Ovary (tissue), 9 donors: ENCODE data around the gene ZFP92. TPM values are rescaled to one million over a fixed set of nuclear protein-coding genes. Genes with fewer than 3 reads are reported as not detected.

ENCODE experiments used
- DNase-seq, 5 donors: peaks; one replicate each; pipeline ENCODE4 v3.0.0-alpha.2; 2019 to 2020
- H3K27ac ChIP-seq, 2 donors: fragments of 200-600 bp; one replicate each; pipeline versions ENCODE4 v1.5.1 to v1.8.0; 2019 to 2022
- H3K27me3 ChIP-seq: fragments of 200-600 bp; one replicate; pipeline ENCODE4 v1.8.0; 2022
- H3K36me3 ChIP-seq: fragments of 200-600 bp; sonication (generic); one replicate; pipeline ENCODE4 v1.5.1; 2019
- H3K4me1 ChIP-seq: one replicate; pipeline ENCODE4 v1.8.1; 2013; ENCODE audit warnings: mild to moderate bottlenecking, moderate library complexity; ENCODE audit not compliant: insufficient read depth
- H3K4me3 ChIP-seq: fragments of 200-600 bp; sonication (generic); one replicate; pipeline ENCODE4 v1.5.1; 2017
- H3K9me3 ChIP-seq, 2 donors: fragments of 200-600 bp in 1 of 2; sonication (generic) in 1 of 2; one replicate each; pipeline versions ENCODE4 v1.5.1 to v1.8.1; 2013 to 2019; ENCODE audit warnings: mild to moderate bottlenecking in 1 of 2, moderate library complexity in 1 of 2
- EP300 ChIP-seq: sonication (generic); formaldehyde crosslinking; IDR thresholded peaks from one replicate; pipeline ENCODE4 v1.6.1; 2017; ENCODE audit warnings: antibody characterized with exemption
- POLR2A ChIP-seq: fragments of 450-650 bp; IDR thresholded peaks from one replicate; pipeline ENCODE4 v1.6.1; 2017; ENCODE audit warnings: antibody characterized with exemption, mild to moderate bottlenecking, moderate library complexity
- WGBS, 3 donors: extraction: QIAGEN DNeasy Blood & Tissue Kit in 1 of 3; methylation state at CpG; one replicate each; pipeline versions ENCODE4 v1.1.5 to v1.1.7; 2013 to 2017; 5-methylcytosine and 5-hydroxymethylcytosine counted together
- intact Hi-C, 4 donors: fragments of 100-400 bp; cut with DNase I; formaldehyde crosslinking; loops; one replicate each; pipeline versions ENCODE4 v1.11.0 to v1.15.1; 2022 to 2023
- polyA plus RNA-seq, 2 donors: library from polyadenylated mRNA; stranded (reverse); fragments of 200-250 nt in 1 of 2; fragments of 350-450 nt in 1 of 2; fragmentation: Illumina TruSeq in 1 of 2; extraction: RNeasy Lipid Tissue Mini Kit (QIAGEN cat#74804) in 1 of 2; gene quantifications; one replicate each; pipeline ENCODE4 v1.2.3, GENCODE V29; 2013 to 2014
- total RNA-seq, 7 donors: library from RNA; depleted of rRNA in 2 of 7; stranded (reverse); fragments of >200 nt in 2 of 7; fragmentation: NEBNext Ultra II Directional in 3 of 7; extraction: Animal tissue kit (Norgen Biotek cat#: 25700) in 3 of 7; gene quantifications; one replicate each; pipeline versions ENCODE4 v1.1.0 to v1.2.4, GENCODE V29; 2016 to 2023
- TF ChIP-seq, protein P1 (sequence below), 3 donors: fragments of 450-650 bp in 2 of 3; fragments of 200-600 bp in 1 of 3; IDR thresholded peaks; one replicate each; pipeline versions ENCODE4 v1.5.1 to v1.8.0; 2016 to 2022; ENCODE audit warnings: antibody characterized with exemption in 3 of 3, mild to moderate bottlenecking in 1 of 3
- donor health status: DM: no; HTN: no; CAD: no; lungs with moderate emphysema.
- donor health status: DM: no; HTN: no; CAD: no.
- donor health status: Bipolar disorder and iron deficiency.
- donor health status: DM: yes; HTN: yes; CAD: no.
- donor health status: DM: no; HTN: no; CAD: no.
- donor health status: DM: yes; HTN: yes; CAD: no.

Gene ZFP92
- total and polyA plus RNA-seq, 9 donors: 2.7 to 9.4 (median 3.9) TPM

DNA sequence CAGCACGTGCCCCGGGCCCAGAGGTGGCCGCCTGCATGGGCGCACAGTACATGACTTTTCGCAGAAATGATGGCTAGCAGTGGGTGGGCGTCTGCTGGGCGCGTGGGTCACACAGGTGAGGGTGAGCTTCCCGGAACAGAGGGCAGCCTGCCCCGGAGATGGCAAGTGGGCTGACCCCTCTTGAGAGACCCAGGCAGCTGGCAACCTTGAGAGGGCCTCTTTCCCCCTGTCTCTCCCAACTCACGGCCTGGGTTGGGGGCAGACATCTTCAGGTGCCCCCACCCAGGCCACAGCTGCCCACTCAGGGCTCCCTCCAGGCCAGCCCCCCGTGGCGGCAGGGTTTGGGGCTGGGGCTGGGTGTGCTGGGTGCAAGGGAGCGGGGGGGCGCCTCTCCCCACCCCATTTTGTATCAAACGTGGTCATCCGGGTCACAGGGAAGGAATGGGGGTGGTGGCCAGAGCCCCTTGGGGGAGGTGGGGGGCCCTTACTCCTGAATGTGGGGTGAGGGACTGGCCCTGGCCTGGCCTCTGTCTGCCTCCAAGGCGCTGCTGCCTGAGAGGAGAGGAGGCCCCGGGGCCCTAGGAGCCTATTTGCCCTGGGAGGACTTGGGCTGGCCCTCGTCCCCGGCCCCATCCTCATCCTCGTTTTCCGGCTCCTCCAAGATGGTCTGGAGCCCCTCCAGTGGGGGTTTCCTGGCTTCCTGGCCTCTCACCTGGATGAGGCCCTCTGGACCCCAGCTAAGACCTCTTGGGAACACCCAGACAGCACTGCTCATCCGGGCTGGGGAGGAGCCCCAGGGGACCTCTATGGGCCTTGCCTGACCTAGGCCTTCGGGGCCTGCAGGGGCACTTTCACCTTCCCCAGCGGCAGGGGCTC, 14.7 kb upstream of the ZFP92 start:
- Histone ChIP-seq H3K4me1 (peaks cover 4% of the 10 kb centered on the region), H3K27ac (no peak overlapping the region), H3K4me3 (no peak overlapping the region), H3K27me3 (no peaks in the 10 kb centered on the region), H3K9me3 (no peaks in the 10 kb centered on the region), H3K36me3 (no peaks in the 10 kb centered on the region)
- no peak for TF ChIP-seq POLR2A
- TF ChIP-seq, protein P1, sequence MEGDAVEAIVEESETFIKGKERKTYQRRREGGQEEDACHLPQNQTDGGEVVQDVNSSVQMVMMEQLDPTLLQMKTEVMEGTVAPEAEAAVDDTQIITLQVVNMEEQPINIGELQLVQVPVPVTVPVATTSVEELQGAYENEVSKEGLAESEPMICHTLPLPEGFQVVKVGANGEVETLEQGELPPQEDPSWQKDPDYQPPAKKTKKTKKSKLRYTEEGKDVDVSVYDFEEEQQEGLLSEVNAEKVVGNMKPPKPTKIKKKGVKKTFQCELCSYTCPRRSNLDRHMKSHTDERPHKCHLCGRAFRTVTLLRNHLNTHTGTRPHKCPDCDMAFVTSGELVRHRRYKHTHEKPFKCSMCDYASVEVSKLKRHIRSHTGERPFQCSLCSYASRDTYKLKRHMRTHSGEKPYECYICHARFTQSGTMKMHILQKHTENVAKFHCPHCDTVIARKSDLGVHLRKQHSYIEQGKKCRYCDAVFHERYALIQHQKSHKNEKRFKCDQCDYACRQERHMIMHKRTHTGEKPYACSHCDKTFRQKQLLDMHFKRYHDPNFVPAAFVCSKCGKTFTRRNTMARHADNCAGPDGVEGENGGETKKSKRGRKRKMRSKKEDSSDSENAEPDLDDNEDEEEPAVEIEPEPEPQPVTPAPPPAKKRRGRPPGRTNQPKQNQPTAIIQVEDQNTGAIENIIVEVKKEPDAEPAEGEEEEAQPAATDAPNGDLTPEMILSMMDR (IDR thresholded peaks at IDR 0.05): no peak
- no peak for TF ChIP-seq EP300
- 85 to 88% (median 88%) methylated on average over 22 to 26 of the region's 26 CpGs for WGBS, 3 donors
- DNase-seq: peak in 2 of 5 donors; percentile 10 to 18
- intact Hi-C loops: no loop called here

DNA sequence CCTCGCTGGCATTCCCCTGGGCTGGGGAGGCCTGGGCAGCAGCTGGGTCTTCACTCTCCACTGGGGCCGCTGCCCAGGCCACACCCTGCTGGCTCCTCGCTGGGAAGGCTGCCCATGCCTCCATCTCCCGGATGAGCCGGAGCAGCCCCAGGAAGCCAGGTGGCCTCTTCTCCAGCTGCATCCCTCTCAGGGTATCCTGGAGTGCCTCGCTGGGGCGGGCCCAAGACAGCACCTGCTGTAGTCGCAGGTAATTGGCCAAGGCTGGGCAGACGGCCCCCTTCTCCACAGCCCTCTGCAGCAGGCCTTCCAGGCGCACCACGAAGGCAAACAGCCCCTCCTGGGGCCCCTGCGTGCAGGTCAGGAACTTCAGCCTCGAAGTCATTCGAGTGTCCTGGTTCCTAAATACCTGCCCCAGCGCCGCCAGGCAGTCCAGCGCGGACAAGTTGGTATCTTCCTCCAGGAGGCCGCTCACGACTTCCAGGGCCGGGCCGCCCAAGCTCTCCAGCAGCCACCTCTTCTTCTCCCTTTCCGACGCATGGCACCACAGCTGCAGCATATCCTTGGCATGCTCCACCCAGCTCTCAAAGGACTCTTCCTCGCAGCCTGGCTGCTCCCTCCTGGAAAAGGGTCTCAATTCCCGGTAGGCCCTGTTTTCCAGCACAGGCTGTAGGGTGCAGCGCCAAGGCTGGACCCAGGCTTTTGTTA, 13.9 kb upstream of the ZFP92 start:
- intact Hi-C loops: no loop called here
- 85 to 90% (median 90%) methylated on average over 26 to 27 of the region's 27 CpGs for WGBS, 3 donors

DNA sequence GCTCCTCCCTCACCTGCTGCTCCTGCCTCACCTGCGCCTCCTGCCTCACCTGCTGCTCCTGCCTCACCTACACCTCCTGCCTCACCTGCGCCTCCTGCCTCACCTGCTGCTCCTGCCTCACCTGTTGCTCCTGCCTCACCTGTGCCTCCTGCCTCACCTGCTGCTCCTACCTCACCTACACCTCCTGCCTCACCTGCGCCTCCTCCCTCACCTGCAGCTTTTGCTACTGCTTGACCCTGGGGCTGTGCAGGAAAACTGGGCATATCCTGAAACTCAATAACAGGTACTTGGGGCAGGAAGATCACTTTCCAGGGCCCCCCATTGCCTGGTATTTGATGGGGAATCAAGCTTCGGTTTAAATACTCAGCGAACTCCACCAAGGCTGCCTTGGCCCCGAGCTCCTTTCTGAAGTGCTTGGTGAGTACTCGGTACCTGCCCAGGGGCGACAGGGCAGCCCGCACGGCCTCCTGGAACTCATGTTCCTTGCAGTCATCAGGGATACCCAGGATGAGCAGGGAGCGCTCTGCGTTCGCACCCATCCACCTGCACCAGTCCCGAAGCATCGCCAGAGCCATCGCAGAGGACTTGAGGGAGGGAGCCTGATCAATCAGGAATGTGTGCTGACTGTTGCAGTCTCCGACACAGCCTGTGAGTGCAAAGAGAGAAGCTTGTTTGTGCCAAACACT, 12.9 kb upstream of the ZFP92 start:
- intact Hi-C loops: no loop called here
- peak in 1 of 5 donors; percentile 12 for DNase-seq
- no peaks in the 10 kb centered on the region for H3K36me3 ChIP-seq
- 76 to 84% (median 83%) methylated on average over 17 of the region's 17 CpGs for WGBS, 3 donors
- TF ChIP-seq EP300 (no peak), POLR2A (no peak)
- TF ChIP-seq, protein P1 (IDR thresholded peaks at IDR 0.05): no peak
- H3K27ac ChIP-seq: no peak overlapping the region
- H3K9me3 ChIP-seq: no peaks in the 10 kb centered on the region
- H3K4me3 ChIP-seq: no peak overlapping the region
- H3K4me1 ChIP-seq: peaks cover 4% of the 10 kb centered on the region
- no peaks in the 10 kb centered on the region for H3K27me3 ChIP-seq

More for the DNA sequence above, 13.9 kb upstream of the ZFP92 start:
- Histone ChIP-seq H3K9me3 (no peaks in the 10 kb centered on the region), H3K27me3 (no peaks in the 10 kb centered on the region), H3K4me3 (no peak overlapping the region), H3K36me3 (no peaks in the 10 kb centered on the region), H3K4me1 (peaks cover 4% of the 10 kb centered on the region), H3K27ac (no peak overlapping the region)
- peak in 2 of 5 donors; percentile 6 to 28 for DNase-seq
- TF ChIP-seq, protein P1 (IDR thresholded peaks at IDR 0.05): no peak
- no peak for TF ChIP-seq EP300
- no peak for TF ChIP-seq POLR2A
